ENCODE results near the gene MYO18B.

- TF ChIP-seq CTCF (conservative IDR thresholded peaks at IDR 0.05): no peak
- TF ChIP-seq ZFX (IDR thresholded peaks at IDR 0.05): no peak
Observed at GRCh38 chr22:25824828-25825423, 82.9 kb downstream of the MYO18B start.

All from C4-2B (cell line).